GM12873 (cell line): Measurements from ENCODE around the gene CDKN2C.

Experiments used
- CTCF ChIP-seq: IDR thresholded peaks from 2 replicates; pipeline ENCODE4 v1.5.1; 2012; ENCODE audit warnings: low read depth, mild to moderate bottlenecking, moderate library complexity, low read length, control low read depth; ENCODE audit not compliant: insufficient read depth; ENCODE audit errors: missing control alignments

The CDKN2C gene

GRCh38 chr1:50968821-50969610 is 1.0 kb upstream of the CDKN2C start:
- TF ChIP-seq CTCF, result peak; percentile 8

- no peak for TF ChIP-seq CTCF
Observed at GRCh38 chr1:50970509-50970887, 453 bp downstream of the CDKN2C start.

- no peak for TF ChIP-seq CTCF
Observed at GRCh38 chr1:50970931-50971582, 1.0 kb downstream of the CDKN2C start.

- TF ChIP-seq CTCF, result no peak
Observed at GRCh38 chr1:50971748-50972305, 1.8 kb downstream of the CDKN2C start.

- no peak for TF ChIP-seq CTCF
Observed at GRCh38 chr1:50972766-50973165, 2.7 kb downstream of the CDKN2C start.

GRCh38 chr1:50973255-50973654 is 3.2 kb downstream of the CDKN2C start:
- TF ChIP-seq CTCF, result no peak

- no peak for TF ChIP-seq CTCF
Observed at GRCh38 chr1:50973875-50974617, 4.0 kb downstream of the CDKN2C start.
